Hepatocyte (in vitro differentiated cells): ENCODE results near the gene TMEM135.

Experiments
- EZH2phosphoT487 ChIP-seq: fragments of 200-600 bp; sonication (generic); IDR thresholded peaks from one replicate; pipeline ENCODE4 v1.6.1; 2018; ENCODE audit warnings: antibody characterized with exemption, mild to moderate bottlenecking, low read depth, moderate library complexity; ENCODE audit not compliant: unreplicated experiment, severe bottlenecking
- TF ChIP-seq, protein P1 (sequence below): fragments of 200-600 bp; sonication (generic); IDR thresholded peaks from 2 replicates; pipeline ENCODE4 v1.5.1; 2016; ENCODE audit warnings: antibody characterized with exemption, mild to moderate bottlenecking; ENCODE audit not compliant: poor library complexity

GRCh38 chr11:87120937-87121336 lies 83.2 kb downstream of the TMEM135 start:
- TF ChIP-seq, protein P1, sequence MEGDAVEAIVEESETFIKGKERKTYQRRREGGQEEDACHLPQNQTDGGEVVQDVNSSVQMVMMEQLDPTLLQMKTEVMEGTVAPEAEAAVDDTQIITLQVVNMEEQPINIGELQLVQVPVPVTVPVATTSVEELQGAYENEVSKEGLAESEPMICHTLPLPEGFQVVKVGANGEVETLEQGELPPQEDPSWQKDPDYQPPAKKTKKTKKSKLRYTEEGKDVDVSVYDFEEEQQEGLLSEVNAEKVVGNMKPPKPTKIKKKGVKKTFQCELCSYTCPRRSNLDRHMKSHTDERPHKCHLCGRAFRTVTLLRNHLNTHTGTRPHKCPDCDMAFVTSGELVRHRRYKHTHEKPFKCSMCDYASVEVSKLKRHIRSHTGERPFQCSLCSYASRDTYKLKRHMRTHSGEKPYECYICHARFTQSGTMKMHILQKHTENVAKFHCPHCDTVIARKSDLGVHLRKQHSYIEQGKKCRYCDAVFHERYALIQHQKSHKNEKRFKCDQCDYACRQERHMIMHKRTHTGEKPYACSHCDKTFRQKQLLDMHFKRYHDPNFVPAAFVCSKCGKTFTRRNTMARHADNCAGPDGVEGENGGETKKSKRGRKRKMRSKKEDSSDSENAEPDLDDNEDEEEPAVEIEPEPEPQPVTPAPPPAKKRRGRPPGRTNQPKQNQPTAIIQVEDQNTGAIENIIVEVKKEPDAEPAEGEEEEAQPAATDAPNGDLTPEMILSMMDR, result no peak
- no peak for TF ChIP-seq EZH2phosphoT487
